Ureter (tissue), 1 donor: Measurements from ENCODE around the gene WDR90. TPM values are rescaled to one million over a fixed set of nuclear protein-coding genes. Genes with fewer than 3 reads are reported as not detected.

ENCODE experiments used
- DNase-seq: peaks from one replicate; pipeline ENCODE4 v3.0.0-alpha.2; 2020; ENCODE audit warnings: low spot score
- total RNA-seq: library from RNA; stranded (reverse); gene quantifications from one replicate; pipeline ENCODE4 v1.2.4, GENCODE V29; 2023
- donor health status: DM: yes; HTN: yes; CAD: no.

WDR90 gene
- total RNA-seq, 1 donor from 2014 or later: 53.3 TPM

DNA sequence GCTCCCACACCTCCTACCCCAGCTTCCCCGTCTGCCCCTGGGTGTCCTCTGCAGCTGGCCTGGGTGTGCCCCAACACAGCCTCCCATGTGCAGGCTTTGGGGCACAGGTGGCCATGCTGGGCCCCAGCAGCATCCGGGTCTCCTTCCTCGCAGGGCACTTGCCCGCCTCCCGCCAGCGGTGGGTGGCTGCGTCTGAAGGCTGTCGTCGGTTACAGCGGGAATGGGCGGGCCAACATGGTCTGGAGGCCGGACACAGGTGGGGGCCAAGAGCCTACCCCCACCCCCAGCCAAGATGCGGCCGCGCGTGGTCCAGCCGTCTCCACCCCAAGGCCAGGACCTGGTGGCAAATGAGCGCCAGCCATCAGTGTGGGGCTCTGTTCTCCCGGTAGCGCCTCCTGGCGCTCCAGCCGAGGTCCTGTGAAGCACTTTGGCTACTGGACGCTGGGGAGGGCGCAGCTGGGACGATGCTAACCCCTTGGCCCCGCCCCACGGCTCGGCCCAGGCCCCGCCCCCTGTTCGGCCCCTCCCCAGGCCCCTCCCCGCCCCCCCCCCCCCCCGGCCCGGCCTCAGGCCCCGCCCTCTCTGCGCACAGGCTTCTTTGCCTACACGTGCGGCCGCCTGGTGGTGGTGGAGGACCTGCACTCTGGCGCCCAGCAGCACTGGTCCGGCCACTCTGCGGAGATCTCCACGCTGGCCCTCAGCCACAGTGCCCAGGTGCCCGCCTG, 11.5 kb downstream of the WDR90 start:
- DNase-seq: peak; percentile 85

DNA sequence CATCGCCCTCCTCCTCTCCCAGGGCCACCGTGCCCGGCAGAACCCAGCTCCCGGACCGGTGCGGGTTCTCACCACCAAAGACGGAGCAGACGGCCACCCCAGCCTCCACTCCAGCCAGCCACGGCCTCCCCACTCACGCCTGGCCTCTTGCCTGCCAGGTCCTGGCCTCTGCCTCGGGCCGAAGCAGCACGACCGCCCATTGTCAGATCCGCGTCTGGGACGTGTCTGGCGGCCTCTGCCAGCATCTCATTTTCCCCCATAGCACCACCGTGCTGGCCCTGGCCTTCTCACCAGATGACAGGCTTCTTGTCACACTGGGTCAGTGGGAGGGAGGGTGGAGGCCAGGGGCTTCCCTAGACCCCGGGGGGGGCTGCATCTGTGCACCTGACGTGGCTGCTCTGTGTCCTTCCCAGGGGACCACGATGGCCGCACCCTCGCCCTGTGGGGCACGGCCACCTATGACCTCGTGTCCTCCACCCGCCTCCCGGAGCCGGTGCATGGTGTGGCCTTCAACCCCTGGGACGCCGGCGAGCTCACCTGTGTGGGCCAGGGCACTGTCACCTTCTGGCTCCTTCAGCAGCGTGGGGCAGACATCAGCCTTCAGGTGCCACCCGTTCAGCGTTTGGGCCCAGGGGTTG, 12.1 kb downstream of the WDR90 start:
- no peak for DNase-seq

DNA sequence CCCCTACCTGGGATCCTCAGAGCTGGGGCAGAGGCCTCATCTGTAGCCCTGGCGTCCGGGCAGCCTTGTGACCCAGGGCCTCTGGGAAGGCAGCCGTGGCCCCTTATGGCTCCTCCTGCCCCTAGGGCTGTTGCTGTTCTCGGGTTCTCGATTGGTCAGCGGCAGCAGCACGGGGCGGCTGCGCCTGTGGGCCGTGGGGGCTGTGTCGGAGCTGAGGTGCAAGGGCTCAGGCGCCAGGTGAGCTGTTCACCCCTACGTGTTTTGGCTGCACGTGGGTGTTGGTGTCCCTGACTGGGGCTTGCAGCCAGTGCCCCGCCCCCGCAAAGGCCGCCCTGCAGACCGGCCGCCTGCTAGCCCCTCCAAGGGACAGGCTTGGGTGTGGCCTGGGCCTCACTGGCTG, 12.9 kb downstream of the WDR90 start:
- no peak for DNase-seq

- no peak for DNase-seq
Observed at GRCh38 chr16:662597-662996, 13.4 kb downstream of the WDR90 start.

DNA sequence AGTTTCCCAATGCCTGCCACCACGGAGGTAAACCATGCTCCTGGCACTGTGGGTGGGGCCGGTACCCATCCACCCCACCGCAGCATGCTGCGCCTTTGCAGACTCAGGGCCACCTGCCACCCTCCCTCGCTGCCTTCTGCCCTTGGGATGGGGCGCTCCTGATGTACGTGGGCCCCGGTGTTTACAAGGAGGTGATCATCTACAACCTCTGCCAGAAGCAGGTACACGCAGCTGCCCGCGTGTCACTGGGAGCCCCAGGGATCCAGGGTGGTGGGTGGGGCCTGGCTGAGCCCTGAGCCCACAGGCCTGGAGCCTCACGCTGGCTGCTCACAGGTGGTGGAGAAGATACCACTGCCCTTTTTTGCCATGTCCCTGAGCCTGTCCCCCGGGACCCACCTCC, 17.4 kb downstream of the WDR90 start:
- no peak for DNase-seq

GRCh38 chr16:667113-667779, 18.1 kb downstream of the WDR90 start:
- no peak for DNase-seq

DNA sequence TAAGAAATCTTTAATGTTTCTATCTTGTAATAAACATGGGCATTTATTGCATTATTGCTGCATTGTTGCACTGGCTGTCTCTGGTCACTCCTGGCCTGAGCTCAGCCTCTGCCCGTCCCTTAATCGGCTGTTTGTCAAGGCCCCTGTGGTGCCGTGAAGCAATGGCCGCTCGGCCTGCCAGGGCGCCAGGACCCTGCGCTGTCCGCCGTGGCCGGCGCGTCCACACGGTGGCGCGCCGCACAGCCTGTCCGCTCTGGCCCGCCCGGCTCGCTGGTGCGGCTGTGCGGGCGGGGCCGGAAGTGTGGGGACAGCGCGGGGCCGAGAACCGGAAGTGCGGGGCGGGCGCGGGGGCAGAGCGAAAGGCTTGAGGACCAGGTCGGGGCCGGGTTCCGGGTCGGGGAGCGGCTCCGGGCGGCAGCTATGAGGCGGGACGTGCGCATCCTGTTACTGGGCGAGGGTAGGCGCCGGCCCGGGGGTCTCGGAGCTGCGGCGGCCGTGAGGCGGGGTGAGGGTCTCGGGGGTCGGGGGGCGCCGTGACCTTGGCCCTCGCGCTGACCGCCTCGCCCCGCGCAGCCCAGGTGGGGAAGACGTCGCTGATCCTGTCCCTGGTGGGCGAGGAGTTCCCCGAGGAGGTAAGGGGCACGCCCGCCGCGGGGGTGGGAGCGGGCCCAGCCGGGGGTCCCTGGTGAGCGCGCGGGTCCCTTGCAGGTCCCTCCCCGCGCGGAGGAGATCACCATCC, 18.8 kb downstream of the WDR90 start, which contains the start of gene RHOT2:
Gene RHOT2 (plus strand): TSS at position 353 of the 739 bp plus-strand sequence. CDS start 68 bp downstream, at position 421.
- DNase-seq: peak; percentile 95

GRCh38 chr16:668519-669171, 19.5 kb downstream of the WDR90 start:
- DNase-seq: no peak

DNA sequence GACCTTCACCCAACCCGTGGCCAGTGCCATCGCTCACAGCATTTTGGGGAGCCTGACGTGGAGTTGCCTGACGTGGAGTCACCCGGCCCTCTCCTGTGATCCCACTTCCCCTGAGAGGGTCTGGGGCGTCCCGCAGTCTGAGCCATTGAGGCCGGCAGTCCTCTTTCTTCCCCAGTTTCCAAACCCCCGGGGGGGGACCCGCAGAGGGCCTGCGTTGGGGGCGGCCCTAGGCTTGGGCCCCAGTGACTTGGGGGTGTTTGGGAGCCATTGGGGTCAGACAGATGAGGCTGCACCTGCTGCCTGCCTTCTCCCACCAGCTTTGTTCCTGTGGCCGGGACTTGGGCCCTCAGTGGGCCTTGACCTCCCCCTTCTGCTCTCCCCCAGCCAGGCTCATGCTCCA, 20.5 kb downstream of the WDR90 start:
- no peak for DNase-seq

DNA sequence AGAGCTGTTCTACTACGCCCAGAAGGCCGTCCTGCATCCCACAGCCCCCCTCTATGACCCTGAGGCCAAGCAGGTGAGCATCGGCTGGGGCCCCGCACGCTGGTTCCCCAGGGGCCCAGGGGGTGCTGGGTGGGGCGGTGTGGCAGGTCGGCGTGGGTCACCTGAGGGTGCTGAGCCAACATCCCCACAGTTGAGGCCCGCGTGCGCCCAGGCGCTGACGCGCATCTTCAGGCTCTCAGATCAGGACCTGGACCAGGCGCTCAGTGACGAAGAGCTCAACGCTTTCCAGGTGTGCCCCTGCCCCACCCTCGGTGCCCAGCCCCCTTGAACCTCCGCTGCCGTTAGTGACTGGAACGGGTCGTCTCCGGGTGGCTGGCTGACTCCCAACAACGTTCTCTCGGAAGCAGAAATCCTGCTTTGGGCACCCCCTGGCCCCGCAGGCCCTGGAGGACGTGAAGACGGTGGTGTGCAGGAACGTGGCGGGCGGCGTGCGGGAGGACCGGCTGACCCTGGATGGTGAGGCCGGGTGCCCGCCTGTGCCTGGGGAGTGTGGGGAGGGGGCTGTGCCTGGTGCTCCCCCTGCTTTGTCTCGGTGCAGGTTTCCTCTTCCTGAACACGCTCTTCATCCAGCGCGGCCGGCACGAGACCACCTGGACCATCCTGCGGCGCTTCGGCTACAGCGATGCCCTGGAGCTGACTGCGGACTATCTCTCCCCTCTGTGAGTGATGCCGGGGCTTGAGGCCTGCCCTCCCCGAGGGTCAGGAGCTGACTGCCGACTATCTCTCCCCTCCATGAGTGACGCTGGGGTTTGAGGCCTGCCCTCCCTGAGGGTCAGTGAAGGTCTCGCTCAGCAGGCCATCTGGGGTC, 21.6 kb downstream of the WDR90 start:
- DNase-seq: no peak

- DNase-seq: no peak
Observed at GRCh38 chr16:671353-672131, 22.4 kb downstream of the WDR90 start.

DNA sequence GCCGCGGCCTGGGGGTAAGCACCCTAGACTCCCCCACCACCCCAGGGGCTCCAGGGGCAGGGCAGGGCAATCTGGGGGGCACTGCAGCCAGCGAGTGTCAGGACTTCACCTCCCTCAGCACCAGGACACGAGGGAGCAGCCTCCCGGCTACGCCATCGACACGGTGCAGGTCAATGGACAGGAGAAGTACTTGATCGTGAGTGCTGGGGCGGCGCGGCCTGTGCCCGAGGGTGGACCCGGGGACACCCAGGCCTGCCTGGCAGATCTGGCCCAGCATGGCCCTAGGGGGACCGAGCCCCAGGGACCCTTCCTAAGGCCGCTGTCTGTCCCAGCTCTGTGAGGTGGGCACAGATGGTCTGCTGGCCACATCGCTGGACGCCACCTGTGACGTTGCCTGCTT, 23.2 kb downstream of the WDR90 start:
- DNase-seq: no peak

DNA sequence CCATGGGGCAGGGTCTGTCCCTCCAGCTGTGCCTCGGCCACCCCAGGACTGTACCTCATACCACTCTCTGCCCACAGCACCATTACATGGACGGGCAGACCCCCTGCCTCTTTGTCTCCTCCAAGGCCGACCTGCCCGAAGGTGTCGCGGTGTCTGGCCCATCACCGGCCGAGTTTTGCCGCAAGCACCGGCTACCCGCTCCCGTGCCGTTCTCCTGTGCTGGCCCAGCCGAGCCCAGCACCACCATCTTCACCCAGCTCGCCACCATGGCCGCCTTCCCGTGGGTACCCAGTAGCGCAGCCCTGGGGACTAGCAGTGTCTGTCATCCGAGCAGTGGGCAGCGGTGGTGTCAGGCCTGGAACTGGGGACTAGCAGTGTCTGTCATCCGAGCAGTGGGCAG, 23.7 kb downstream of the WDR90 start:
- no peak for DNase-seq

- no peak for DNase-seq
Observed at GRCh38 chr16:673399-673991, 24.3 kb downstream of the WDR90 start.

- DNase-seq: no peak
Observed at GRCh38 chr16:674214-674881, 25.2 kb downstream of the WDR90 start.

- no peak for DNase-seq
Observed at GRCh38 chr16:674968-675883, 26.1 kb downstream of the WDR90 start, which contains the start of gene RHBDL1. TSS of gene RHBDL1 (plus strand) at chr16:675671. CDS start at chr16:675791, 120 bp downstream.

DNA sequence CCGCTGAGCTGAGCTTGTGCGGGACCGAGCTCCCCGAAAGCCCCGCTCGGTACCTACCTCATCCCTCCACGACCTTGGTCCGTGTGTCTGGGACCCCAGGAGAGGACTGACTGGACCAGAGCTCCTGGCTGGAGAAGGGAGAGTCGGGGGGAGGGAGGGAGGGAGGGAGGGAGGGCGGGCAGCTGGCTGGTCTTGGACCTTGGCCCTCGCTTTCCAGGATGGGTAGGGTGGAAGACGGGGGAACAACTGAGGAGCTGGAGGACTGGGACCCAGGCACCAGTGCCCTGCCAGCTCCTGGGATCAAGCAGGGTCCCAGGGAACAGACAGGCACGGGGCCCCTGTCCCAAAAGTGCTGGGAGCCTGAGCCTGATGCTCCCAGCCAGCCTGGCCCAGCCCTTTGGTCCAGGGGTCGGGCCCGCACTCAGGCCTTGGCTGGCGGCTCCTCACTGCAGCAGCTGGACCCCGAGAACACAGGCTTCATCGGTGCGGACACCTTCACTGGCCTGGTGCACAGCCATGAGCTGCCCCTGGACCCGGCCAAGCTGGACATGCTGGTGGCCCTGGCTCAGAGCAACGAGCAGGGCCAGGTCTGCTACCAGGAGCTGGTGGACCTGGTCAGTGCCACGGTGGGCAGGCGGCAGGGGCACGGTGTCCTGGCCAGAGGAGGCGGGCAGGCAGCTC, 26.9 kb downstream of the WDR90 start:
- DNase-seq: no peak
